Endothelial cell of umbilical vein (primary cell): ENCODE results near the gene CCNYL1. TPM values are rescaled to one million over a fixed set of nuclear protein-coding genes. Genes with fewer than 3 reads are reported as not detected.

Experiments
- BruUV-seq: library from RNA; stranded (reverse); fragments of 400-500 nt; replicated peaks from 2 replicates; lab custom pipeline; 2021; lab: Mats Ljungman, UMichigan
- CTCF ChIA-PET: fragments of 300-600, 350-600 bp; sonication (Branson Sonifier 250); formaldehyde crosslinking; loops from one replicate; lab custom pipeline; 2021; ENCODE audit warnings: antibody characterized with exemption, inconsistent platforms; lab: Charles Lee
- POLR2A ChIA-PET: fragments of 300-600, 350-600 bp; sonication (Branson Sonifier 250); formaldehyde crosslinking; loops from one replicate; lab custom pipeline; 2021; ENCODE audit warnings: antibody characterized with exemption, inconsistent platforms; lab: Charles Lee
- DNase-seq: peaks from one replicate; pipeline ENCODE4 v3.0.0-alpha.2; 2011; ENCODE audit warnings: low read depth, low spot score
- FAIRE-seq: peaks from 2 replicates; lab custom pipeline; 2011; peaks lifted over from hg19 to GRCh38; lab: Jason Lieb, UNC
- H2AFZ ChIP-seq: 2 replicates; pipeline ENCODE4 v1.6.0; 2012; ENCODE audit warnings: low read depth, low read length, control low read depth, inconsistent platforms
- H3K27ac ChIP-seq: 2 replicates; pipeline ENCODE4 v1.5.1; 2011; ENCODE audit warnings: low read depth, mild to moderate bottlenecking, control low read depth, low read length, moderate library complexity; ENCODE audit not compliant: insufficient read depth
- H3K27me3 ChIP-seq, 2 experiments: 2 replicates each; pipeline versions ENCODE4 v1.6.0 to v1.6.1; 2011; ENCODE audit warnings: low read length in 2 of 2, mixed read lengths in 1 of 2; ENCODE audit not compliant: control insufficient read depth in 2 of 2, insufficient read depth in 2 of 2
- H3K36me3 ChIP-seq, 2 experiments: 2 replicates in 1 of 2; 3 replicates in 1 of 2; pipeline ENCODE4 v1.5.1; 2011; ENCODE audit warnings: low read length in 2 of 2, mild to moderate bottlenecking in 1 of 2, moderate library complexity in 1 of 2; ENCODE audit not compliant: control insufficient read depth in 2 of 2, insufficient read depth in 2 of 2; ENCODE audit errors: extremely low read depth in 1 of 2
- H3K4me1 ChIP-seq: 3 replicates; pipeline ENCODE4 v1.5.1; 2011; ENCODE audit warnings: mild to moderate bottlenecking, low read length; ENCODE audit not compliant: control insufficient read depth, insufficient read depth; ENCODE audit errors: extremely low read depth
- H3K4me2 ChIP-seq: 2 replicates; pipeline ENCODE4 v1.6.1; 2011; ENCODE audit warnings: low read length, control low read depth, mixed read lengths; ENCODE audit not compliant: insufficient read depth
- H3K4me3 ChIP-seq, 3 experiments: fragments of 200-600 bp in 1 of 3; sonication (generic), shearing (Covaris generic) in 1 of 3; replicated peaks in 1 of 3; 2 replicates each; pipeline ENCODE4 v1.5.1; 2011 to 2016; ENCODE audit warnings: control low read depth in 3 of 3, low read length in 3 of 3, mild to moderate bottlenecking in 2 of 3, inconsistent platforms in 1 of 3, low read depth in 1 of 3, moderate library complexity in 1 of 3; ENCODE audit not compliant: insufficient read depth in 1 of 3
- H3K79me2 ChIP-seq: 2 replicates; pipeline ENCODE4 v1.6.0; 2012; ENCODE audit warnings: low read length, inconsistent platforms; ENCODE audit not compliant: control insufficient read depth, insufficient read depth
- H3K9ac ChIP-seq: replicated peaks from 2 replicates; pipeline ENCODE3; 2011; ENCODE audit warnings: low read length, control low read depth; ENCODE audit not compliant: insufficient read depth; ENCODE audit errors: extremely low read depth
- H3K9me1 ChIP-seq: replicated peaks from 3 replicates; pipeline ENCODE4 v1.6.0; 2011; ENCODE audit warnings: mild to moderate bottlenecking, low read length; ENCODE audit not compliant: control insufficient read depth, insufficient read depth; ENCODE audit errors: extremely low read depth
- H3K9me3 ChIP-seq: replicated peaks from 2 replicates; pipeline ENCODE4 v1.5.1; 2012; ENCODE audit warnings: low read length, inconsistent platforms; ENCODE audit not compliant: control insufficient read depth, insufficient read depth
- H4K20me1 ChIP-seq: replicated peaks from 2 replicates; pipeline ENCODE3; 2011; ENCODE audit warnings: mild to moderate bottlenecking, low read length; ENCODE audit not compliant: control insufficient read depth, insufficient read depth; ENCODE audit errors: extremely low read depth
- EZH2 ChIP-seq: IDR thresholded peaks from 2 replicates; pipeline ENCODE4 v1.6.1; 2012; ENCODE audit warnings: borderline replicate concordance, low read depth, mild to moderate bottlenecking, moderate library complexity, low read length, inconsistent platforms; ENCODE audit not compliant: severe bottlenecking
- FOS ChIP-seq: IDR thresholded peaks from 2 replicates; pipeline ENCODE4 v1.6.1; 2011; ENCODE audit warnings: mild to moderate bottlenecking, low read length, moderate library complexity, borderline replicate concordance; ENCODE audit not compliant: insufficient read depth
- GATA2 ChIP-seq: IDR thresholded peaks from 2 replicates; pipeline ENCODE4 v1.7.0; 2011; ENCODE audit warnings: low read depth, mild to moderate bottlenecking, moderate library complexity, mixed read lengths, low read length; ENCODE audit not compliant: insufficient read length, insufficient read depth
- JUN ChIP-seq: IDR thresholded peaks from 2 replicates; pipeline ENCODE4 v1.6.1; 2011; ENCODE audit warnings: borderline replicate concordance, low read depth; ENCODE audit not compliant: insufficient read length, insufficient read depth
- MYC ChIP-seq: IDR thresholded peaks from one replicate; pipeline ENCODE4 v1.6.1; 2011; ENCODE audit warnings: mild to moderate bottlenecking, low read depth, low read length
- POLR2A ChIP-seq: IDR thresholded peaks from 2 replicates; pipeline ENCODE4 v1.6.1; 2012; ENCODE audit warnings: low read depth, mild to moderate bottlenecking, control low read depth, low read length
- POLR2AphosphoS5 ChIP-seq: IDR thresholded peaks from 2 replicates; pipeline ENCODE4 v1.6.1; 2012; ENCODE audit warnings: low read depth, mild to moderate bottlenecking, control low read depth, low read length, moderate library complexity; ENCODE audit not compliant: insufficient read depth
- dilution Hi-C: fragments of 300-500 bp; cut with MboI; formaldehyde crosslinking; loops from one replicate; pipeline ENCODE4 v1.15.0; 2019; ENCODE audit warnings: low sequenced_read_pairs; ENCODE audit not compliant: extremely low pct_ligation_motif_present
- intact Hi-C: fragments of 100-400 bp; cut with micrococcal nuclease; formaldehyde crosslinking; loops from one replicate; pipeline ENCODE4 v1.10.0; 2022
- polyA plus RNA-seq, 4 experiments: library from polyadenylated mRNA; depleted of rRNA in 3 of 4; stranded (reverse) in 3 of 4; unstranded in 1 of 4; fragments of >200 nt; gene quantifications; 2 replicates each; pipeline versions ENCODE4 v1.2.1 to v1.2.3, GENCODE V29; 2011 to 2012; ENCODE audit warnings: missing spikeins in 1 of 4
- total RNA-seq: library from RNA; stranded (reverse); gene quantifications from 2 replicates; pipeline ENCODE4 v1.2.3, GENCODE V29; 2021
- TF ChIP-seq, protein P1 (sequence below): IDR thresholded peaks from 2 replicates; pipeline ENCODE4 v1.6.1; 2011; ENCODE audit not compliant: insufficient read depth, insufficient read length
- TF ChIP-seq, protein P2 (sequence below), 2 donors: IDR thresholded peaks; 1 replicate in 1 of 2; 2 replicates in 1 of 2; pipeline ENCODE4 v1.5.1; 2011; ENCODE audit warnings: low read length in 2 of 2, mild to moderate bottlenecking in 2 of 2, moderate library complexity in 2 of 2, control low read depth in 1 of 2, inconsistent platforms in 1 of 2, low read depth in 1 of 2; ENCODE audit not compliant: insufficient read depth in 1 of 2; ENCODE audit errors: extremely low read depth in 1 of 2

Gene CCNYL1
- total and polyA plus RNA-seq, 2 donors (not counting 3 experiments of a cell fraction or from before 2014, with no cell fraction given) = 15.2 to 49.3 TPM

DNA sequence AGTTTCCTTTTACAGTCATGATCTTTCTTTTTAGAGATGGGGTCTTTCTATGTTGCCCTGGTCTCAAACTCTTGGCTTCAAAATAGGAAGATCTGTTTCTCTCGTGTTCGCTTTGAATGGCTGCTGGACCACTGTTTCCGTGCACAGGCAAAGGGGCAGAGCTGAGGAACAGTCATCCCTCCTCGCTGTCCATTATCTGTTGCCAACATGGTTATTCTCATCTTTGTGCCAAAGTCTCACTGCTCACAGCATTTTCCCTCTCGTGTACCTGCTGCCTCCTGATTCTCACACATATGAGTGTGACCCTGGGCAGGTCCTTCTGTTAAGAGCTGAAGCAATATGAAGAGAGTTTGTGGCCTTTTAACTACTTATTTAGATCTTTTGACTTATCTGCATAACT is 28.0 kb upstream of the CCNYL1 start:
- no peak overlapping the region for H3K27ac ChIP-seq
- intact Hi-C loops (no loop called here), dilution Hi-C loops (no loop called here)
- no peak for TF ChIP-seq EZH2
- TF ChIP-seq POLR2A = no peak
- TF ChIP-seq GATA2 = no peak
- TF ChIP-seq JUN = no peak
- no peak for TF ChIP-seq POLR2AphosphoS5
- TF ChIP-seq, protein P1, sequence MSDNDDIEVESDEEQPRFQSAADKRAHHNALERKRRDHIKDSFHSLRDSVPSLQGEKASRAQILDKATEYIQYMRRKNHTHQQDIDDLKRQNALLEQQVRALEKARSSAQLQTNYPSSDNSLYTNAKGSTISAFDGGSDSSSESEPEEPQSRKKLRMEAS = no peak
- no peak for TF ChIP-seq MYC
- TF ChIP-seq, protein P2, sequence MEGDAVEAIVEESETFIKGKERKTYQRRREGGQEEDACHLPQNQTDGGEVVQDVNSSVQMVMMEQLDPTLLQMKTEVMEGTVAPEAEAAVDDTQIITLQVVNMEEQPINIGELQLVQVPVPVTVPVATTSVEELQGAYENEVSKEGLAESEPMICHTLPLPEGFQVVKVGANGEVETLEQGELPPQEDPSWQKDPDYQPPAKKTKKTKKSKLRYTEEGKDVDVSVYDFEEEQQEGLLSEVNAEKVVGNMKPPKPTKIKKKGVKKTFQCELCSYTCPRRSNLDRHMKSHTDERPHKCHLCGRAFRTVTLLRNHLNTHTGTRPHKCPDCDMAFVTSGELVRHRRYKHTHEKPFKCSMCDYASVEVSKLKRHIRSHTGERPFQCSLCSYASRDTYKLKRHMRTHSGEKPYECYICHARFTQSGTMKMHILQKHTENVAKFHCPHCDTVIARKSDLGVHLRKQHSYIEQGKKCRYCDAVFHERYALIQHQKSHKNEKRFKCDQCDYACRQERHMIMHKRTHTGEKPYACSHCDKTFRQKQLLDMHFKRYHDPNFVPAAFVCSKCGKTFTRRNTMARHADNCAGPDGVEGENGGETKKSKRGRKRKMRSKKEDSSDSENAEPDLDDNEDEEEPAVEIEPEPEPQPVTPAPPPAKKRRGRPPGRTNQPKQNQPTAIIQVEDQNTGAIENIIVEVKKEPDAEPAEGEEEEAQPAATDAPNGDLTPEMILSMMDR (IDR thresholded peaks at IDR 0.05; ENCODE audit: extremely low read depth in 1 of 2, insufficient read depth in 1 of 2, low read depth in 1 of 2, low read length in 2 of 2) = no peak
- TF ChIP-seq FOS = no peak
- peak overlapping the region in 1 of 3 experiments; percentile 17 for H3K4me3 ChIP-seq
- no peak overlapping the region for H3K9ac ChIP-seq
- BruUV-seq = no TSS peak
- no peaks in the 10 kb centered on the region for H3K9me3 ChIP-seq
- FAIRE-seq = no peak
- peak overlapping the region; percentile 26 for H3K4me2 ChIP-seq
- ChIA-PET CTCF (interaction anchor here (1.0 to 3.9 kb wide), 7 partner anchors 8 to 357 kb away, joined by 3 to 20 read pairs (median 4); partner anchors contain the start of genes CCNYL1 and METTL21A), POLR2A (interaction anchor here (1.1 kb wide), 1 partner anchor 28 kb away, joined by 5 read pairs; the partner anchor contains the start of gene CCNYL1)
- H3K79me2 ChIP-seq = no peaks in the 10 kb centered on the region
- H2AFZ ChIP-seq = no peak overlapping the region
- DNase-seq = no peak
- no peaks in the 10 kb centered on the region for H3K27me3 ChIP-seq
- H4K20me1 ChIP-seq = no peaks in the 10 kb centered on the region
- H3K36me3 ChIP-seq = no peaks in the 10 kb centered on the region
- H3K9me1 ChIP-seq = no peaks in the 10 kb centered on the region
- peaks cover 14% of the 10 kb centered on the region for H3K4me1 ChIP-seq
